Endothelial cell of umbilical vein (primary cell): ENCODE results near the gene WBP2NL.

Source experiments
- EZH2 ChIP-seq: IDR thresholded peaks from 2 replicates; pipeline ENCODE4 v1.6.1; 2012; ENCODE audit warnings: borderline replicate concordance, low read depth, mild to moderate bottlenecking, moderate library complexity, low read length, inconsistent platforms; ENCODE audit not compliant: severe bottlenecking
- POLR2A ChIP-seq: IDR thresholded peaks from 2 replicates; pipeline ENCODE4 v1.6.1; 2012; ENCODE audit warnings: low read depth, mild to moderate bottlenecking, control low read depth, low read length
- POLR2AphosphoS5 ChIP-seq: IDR thresholded peaks from 2 replicates; pipeline ENCODE4 v1.6.1; 2012; ENCODE audit warnings: low read depth, mild to moderate bottlenecking, control low read depth, low read length, moderate library complexity; ENCODE audit not compliant: insufficient read depth
- TF ChIP-seq, protein P1 (sequence below), 2 donors: IDR thresholded peaks; 1 replicate in 1 of 2; 2 replicates in 1 of 2; pipeline ENCODE4 v1.5.1; 2011; ENCODE audit warnings: low read length in 2 of 2, mild to moderate bottlenecking in 2 of 2, moderate library complexity in 2 of 2, control low read depth in 1 of 2, inconsistent platforms in 1 of 2, low read depth in 1 of 2; ENCODE audit not compliant: insufficient read depth in 1 of 2; ENCODE audit errors: extremely low read depth in 1 of 2
- TF ChIP-seq, protein P2 (sequence below): IDR thresholded peaks from 2 replicates; pipeline ENCODE4 v1.6.1; 2011; ENCODE audit not compliant: insufficient read depth, insufficient read length

DNA sequence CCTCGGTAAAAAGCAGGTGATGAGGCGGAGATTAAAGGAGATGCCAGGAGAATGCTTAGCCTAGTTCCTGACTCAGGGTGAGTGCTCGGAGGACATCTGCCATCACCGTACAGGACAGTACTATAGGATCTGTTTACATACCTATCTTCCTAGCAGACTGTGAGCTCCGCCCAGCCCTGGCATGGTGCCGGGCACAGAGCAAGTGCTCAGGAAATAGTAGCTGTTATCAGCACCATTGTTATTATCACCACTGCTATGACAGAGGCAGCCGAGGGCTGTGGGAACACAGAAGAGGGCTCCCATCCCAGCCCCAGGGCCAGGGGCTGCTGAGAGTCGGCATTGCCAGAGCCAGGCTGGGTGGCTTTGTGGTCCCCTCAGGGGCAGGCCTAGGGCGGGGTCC, 30.0 kb upstream of the WBP2NL start:
- TF ChIP-seq, protein P1, sequence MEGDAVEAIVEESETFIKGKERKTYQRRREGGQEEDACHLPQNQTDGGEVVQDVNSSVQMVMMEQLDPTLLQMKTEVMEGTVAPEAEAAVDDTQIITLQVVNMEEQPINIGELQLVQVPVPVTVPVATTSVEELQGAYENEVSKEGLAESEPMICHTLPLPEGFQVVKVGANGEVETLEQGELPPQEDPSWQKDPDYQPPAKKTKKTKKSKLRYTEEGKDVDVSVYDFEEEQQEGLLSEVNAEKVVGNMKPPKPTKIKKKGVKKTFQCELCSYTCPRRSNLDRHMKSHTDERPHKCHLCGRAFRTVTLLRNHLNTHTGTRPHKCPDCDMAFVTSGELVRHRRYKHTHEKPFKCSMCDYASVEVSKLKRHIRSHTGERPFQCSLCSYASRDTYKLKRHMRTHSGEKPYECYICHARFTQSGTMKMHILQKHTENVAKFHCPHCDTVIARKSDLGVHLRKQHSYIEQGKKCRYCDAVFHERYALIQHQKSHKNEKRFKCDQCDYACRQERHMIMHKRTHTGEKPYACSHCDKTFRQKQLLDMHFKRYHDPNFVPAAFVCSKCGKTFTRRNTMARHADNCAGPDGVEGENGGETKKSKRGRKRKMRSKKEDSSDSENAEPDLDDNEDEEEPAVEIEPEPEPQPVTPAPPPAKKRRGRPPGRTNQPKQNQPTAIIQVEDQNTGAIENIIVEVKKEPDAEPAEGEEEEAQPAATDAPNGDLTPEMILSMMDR (IDR thresholded peaks at IDR 0.05; ENCODE audit: extremely low read depth in 1 of 2, insufficient read depth in 1 of 2, low read depth in 1 of 2, low read length in 2 of 2): no peak
- TF ChIP-seq POLR2A: no peak
- no peak for TF ChIP-seq EZH2
- no peak for TF ChIP-seq POLR2AphosphoS5
- TF ChIP-seq, protein P2, sequence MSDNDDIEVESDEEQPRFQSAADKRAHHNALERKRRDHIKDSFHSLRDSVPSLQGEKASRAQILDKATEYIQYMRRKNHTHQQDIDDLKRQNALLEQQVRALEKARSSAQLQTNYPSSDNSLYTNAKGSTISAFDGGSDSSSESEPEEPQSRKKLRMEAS: no peak
